Fibroblast of peridontal ligament (primary cell): ENCODE measurements around the gene FAM171A2.
A peak's percentile ranks its signal among the peaks of the same experiment; 100 is the strongest.
"Not testable (repeated sequence)": the region's sequence is repeated elsewhere in the genome, so short reads cannot be mapped to it uniquely, and the experiment has no call there.

ENCODE experiments used
- DNase-seq: peaks from one replicate; pipeline ENCODE4 v3.0.0-alpha.2; 2010; ENCODE audit errors: extremely low read depth

Gene FAM171A2

DNA sequence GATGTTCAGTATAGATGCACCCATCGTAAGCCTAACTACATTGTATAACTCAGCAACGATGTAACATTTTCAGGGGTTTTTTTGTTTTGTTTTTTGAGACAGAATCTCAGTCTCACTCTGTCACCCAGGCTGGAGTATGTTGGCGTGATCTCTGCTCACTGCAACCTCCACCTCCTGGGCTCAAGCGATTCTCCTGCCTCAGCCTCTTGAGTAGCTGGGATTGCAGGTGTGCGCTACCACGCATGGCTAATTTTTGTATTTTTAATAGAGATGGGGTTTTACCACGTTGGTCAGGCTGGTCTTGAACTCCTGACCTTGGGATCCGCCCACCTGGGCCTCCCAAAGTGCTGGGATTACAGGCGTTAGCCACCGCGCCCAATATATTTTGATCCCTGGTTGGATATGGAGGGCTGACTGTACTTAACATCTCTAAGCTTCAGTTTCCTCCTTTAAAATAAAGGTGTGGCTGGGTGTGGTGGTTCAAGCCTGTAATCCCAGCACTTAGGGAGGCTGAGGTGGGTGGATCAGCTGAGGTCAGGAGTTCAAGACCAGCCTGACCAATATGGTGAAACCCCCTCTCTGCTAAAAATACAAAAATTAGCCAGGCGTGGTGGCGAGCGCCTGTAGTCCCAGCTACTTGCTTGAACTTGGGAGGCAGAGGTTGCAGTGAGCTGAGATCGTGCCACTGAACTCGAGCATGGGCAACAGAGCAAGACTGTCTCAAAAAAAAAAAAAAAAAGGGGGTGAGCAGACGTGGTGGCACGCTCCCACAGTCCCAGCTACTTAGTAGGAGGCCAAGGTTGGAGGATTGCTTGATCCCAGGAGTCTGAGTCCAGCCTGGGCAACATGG lies 16.2 kb downstream of the FAM171A2 start:
- not testable (repeated sequence) for DNase-seq

DNA sequence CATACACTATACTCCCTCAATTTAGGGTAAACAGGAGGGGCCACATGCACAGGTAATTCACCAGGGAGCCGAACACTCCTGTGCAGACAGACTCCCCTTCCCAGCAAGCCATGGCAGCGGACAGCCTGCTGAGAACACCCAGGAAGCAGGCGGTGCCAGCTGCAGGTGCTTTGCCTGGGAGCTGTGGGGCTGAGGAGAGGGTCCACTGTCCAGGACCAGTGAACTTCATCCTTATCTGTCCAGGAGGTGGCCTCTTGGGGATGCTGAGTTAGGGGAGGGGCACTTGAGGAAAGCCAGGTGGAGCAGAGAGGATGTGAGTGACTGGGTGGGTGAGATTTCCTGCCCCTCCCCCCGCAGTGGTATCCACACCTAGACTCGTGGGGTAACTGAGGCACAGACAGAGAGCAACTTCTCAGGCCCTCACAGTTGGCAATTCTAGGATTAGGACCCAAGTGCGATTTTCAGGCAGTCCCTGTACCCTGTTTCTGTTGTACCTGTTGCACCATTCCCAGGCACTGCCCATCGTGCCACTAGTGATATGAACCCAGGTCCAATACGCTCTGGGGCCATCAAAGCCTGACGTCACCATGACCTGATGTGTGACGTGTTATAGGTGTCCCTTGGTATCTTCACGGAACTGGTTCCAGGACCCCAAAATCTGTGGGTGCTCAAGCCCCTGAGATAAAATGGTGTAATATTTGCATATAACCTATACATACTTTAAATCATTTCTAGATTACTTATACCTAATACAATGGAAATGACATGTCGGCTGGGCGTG lies 17.4 kb downstream of the FAM171A2 start:
- DNase-seq, result no peak

DNA sequence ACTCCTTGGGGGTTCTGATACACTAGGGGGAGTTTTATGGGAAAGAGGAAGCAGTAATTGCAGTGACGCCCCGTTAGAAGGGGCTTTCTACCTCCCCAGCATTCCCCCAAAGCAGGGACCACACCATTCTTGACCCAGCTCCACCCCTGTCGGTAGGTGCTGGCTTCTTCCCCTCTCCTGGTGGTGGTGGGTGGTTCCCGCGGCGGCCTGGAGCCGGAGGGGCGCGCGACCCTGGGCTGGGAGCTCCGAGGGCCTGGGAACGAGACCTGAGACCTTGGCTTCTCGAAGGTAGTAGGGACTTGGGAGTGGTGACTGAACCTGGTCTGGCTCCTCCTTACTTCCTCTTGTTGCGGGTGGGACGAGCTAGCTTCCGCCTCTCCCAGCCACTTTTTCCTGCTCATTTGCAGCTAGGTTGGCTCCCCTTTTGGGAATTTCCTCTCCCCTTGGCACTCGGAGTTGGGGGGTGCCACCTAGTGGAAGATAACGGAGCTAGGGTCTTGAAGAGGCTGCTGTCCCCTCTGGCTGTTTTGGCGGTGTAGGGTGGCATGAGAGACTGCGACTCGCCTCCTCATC lies 18.1 kb downstream of the FAM171A2 start:
- DNase-seq, result peak; percentile 62

DNA sequence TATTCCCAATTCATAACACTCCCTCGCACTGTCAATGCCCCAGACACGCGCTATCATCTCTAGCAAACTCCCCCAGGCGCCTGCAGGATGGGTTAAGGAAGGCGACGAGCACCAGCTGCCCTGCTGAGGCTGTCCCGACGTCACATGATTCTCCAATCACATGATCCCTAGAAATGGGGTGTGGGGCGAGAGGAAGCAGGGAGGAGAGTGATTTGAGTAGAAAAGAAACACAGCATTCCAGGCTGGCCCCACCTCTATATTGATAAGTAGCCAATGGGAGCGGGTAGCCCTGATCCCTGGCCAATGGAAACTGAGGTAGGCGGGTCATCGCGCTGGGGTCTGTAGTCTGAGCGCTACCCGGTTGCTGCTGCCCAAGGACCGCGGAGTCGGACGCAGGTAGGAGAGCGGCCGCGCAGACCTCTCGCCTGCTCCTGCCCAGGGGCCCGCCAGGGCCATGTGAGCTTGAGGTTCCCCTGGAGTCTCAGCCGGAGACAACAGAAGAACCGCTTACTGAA lies 18.7 kb downstream of the FAM171A2 start, which contains the start of gene GRN:
Gene GRN, plus strand, starts transcription at position 364 of the 515 bp plus-strand sequence. CDS start 3,863 bp downstream, outside the sequence.
- peak; percentile 99 for DNase-seq

DNA sequence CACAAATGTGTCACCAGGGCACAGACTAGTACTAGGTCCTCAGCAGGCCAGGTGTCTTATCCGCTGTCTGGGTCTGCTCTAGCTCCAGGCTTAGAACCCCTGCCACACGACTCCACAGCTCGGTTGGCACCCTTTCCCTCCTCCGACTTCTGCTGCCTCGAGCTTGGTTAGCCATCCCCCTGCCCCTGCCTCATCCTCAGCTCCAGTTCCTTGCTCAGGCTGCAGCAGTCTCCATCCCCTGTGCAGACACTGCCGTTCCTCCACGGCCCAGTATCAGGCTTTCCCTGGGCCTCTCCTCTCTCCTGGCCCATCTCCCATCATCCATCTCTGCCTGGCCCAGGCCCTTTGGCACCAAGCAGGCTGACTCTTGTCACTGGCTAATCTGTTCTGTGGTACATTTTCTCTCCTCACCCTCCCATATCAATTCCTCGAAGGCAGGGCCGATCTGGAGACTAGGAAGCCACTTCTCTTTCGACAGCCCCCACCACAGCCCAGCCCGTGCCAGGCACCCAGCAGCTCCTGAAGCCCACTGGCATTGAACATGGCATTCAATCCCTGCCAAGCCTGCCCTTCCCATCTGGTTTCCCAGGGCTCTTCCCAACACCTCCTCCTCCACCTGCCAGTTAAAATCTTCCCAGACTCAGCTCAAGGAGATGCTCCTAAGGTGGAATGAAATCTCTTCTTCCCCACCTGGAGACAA lies 20.0 kb downstream of the FAM171A2 start:
- DNase-seq, result no peak

DNA sequence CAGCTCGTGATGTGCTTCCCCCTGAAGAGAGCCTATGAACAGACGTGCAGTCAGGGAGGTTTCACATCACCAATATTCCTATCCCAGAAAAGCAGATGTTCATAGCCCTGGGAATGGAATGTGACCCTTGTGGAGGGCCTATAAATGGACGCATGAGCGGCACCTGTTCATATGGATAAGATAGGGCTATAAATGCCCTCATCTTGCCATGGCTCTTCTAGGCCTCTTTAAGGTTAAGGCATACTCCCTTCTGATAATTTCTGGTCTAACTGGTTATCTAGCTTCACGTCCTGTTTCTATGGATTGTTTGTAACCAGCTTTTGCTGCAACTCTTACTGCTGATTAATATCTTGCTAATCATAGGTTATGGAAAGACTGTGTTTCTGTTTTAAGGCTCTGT lies 23.1 kb downstream of the FAM171A2 start:
- not testable (repeated sequence) for DNase-seq

DNA sequence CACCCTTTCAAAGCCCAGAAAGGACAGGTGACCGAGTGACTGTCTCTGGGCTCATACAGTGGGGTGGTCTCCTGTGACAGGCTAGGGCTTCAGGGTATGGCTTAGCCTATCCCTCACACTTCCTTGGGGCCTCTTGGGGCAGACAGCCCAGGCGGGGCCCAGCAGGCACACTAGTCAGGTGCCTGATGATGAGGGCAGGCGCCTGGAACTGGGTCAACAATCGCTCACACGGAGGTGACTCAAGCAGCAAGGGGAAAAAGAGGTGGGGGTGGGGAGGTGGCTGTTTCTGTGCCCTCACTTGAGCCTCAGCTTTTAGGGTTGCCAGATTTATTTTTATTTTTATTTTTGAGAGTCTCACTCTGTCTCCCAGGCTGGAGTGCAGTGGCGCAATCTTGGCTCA lies 25.0 kb downstream of the FAM171A2 start:
- no peak for DNase-seq

DNA sequence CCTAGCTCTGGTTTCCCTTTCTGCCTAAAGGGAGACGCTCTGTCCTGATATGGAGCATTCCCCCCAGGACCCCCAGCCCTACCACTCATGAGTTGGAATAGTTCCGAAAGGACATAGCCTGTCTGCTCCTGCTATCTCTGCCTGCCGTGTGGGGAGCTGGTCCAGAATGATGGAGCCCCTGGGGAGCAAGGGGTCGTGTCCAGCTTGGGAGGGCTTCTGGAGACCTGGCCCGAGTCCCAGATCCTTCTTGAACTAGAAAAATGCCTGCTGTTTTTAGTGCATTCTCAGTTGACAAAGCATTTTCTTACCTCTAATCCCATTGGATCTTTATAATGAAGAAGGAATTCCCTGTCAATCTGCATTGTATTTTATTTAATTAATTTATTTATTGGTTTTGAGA lies 27.7 kb downstream of the FAM171A2 start:
- no peak for DNase-seq

DNA sequence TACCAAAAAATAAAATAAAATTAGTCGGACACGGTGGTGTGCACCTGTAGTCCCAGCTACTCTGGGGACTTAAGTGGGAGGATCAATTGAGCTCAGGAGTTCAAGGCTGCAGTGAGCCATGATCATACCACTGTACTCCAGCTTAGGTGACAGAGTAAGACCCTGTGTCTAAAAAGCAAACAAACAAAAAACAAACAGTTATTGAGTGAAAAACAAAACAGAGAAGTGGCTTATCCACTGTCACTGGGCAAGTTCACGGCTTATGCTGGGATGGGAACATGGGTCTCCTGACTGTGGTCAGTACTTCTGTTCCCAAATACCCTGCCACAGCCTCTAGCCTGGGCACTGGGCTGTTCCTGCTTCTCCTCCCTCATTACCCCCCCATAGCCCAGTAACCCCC lies 28.1 kb downstream of the FAM171A2 start:
- DNase-seq, result no peak

DNA sequence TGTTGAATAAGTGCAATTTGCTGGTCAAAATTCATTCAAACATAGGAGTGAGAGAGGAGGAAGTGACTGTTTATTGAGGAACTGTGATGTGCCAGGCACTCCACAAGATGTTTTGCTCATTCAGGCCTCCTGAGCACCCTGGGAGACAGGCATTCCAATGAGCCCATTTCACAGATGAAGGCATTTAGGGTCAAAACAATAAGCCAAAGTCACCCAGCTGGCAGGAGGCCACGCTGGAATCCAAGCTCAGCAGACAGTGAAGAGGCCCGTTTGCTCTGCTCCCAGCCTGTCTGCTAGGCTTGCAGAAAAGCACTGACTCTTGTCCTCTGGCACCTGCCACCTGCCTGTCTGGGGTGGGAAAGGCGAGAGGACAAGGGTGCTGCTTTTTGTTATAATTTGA lies 28.9 kb downstream of the FAM171A2 start:
- DNase-seq, result no peak

DNA sequence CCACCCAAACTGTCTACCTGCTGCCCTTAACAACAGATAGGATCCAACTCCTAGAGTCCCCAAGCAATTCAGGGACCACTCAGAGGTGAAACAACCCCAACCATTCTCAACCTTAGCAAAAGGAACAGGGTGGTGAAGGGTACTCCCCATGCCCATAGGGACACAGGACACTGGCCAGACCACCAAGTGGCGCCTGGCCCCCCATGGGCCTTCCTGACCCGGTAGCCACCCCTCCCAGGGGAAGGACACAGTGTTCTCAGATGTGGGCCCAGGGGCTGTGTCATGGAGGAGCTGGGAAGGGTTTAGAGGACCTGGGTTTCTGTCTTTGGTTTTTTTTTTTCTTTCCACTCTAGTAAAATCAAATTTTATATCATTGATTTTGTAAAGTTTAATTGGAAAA lies 29.3 kb downstream of the FAM171A2 start:
- no peak for DNase-seq

DNA sequence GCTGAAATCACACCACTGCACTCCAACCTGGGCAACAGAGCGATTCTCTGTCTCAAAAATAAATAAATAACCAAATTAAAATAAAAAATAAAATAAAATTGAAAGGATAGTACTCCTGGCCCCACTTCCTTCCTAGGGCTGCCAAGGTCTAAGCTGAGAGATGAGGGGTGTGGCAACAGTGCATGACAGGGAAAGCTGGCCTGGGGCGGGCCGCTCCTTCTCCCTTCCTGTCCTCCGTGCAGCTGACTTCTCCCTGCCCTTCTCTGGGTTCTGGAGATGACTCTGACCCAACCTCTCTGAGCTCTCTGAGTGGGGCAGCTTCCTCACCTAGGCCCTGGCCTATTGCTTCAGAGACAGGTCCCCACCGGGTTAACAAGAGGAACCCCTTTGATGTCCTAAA lies 30.3 kb downstream of the FAM171A2 start:
- DNase-seq, result no peak

DNA sequence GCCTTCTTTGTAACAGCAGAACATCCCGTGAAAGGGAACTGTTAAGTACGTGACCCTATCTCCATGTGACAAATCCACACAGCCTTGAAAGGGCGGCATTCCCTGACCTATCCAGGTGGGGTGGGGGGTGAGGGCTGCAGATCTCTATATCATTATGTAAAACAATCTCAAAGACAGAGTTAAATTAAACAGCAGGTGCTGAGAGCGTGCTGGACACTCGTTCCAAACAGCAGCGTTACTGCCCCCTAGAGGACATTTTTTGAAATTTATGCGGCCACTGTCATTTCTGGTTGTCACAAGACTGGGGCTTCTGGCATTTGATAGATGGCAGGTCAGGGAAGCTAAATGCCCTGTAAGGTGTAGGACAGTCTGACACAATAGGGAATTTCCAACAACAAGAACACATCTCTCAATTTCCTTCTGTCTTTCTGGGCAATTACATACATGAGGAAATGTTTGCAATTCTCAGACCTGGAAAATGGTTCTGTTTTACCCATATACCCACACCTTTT lies 32.3 kb downstream of the FAM171A2 start:
- peak; percentile 79 for DNase-seq

DNA sequence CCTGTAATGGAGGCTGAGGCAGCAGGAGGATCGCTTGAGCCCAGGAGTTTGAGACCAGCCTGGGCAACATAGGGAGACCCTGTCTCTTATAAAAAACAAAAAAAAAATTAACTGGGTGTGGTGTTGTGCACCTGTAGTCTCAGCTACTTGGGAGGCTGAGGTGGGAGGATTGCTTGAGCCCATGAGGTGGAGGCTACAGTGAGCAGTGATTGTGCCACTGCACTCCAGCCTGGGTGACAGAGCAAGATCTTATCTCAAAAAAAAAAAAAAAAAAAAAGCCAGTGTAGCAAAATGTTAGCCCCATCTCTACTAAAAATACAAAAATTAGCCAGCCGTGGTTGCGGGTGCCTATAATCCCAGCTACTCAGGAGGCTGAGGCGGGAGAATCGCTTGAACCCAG lies 33.4 kb downstream of the FAM171A2 start:
- not testable (repeated sequence) for DNase-seq

DNA sequence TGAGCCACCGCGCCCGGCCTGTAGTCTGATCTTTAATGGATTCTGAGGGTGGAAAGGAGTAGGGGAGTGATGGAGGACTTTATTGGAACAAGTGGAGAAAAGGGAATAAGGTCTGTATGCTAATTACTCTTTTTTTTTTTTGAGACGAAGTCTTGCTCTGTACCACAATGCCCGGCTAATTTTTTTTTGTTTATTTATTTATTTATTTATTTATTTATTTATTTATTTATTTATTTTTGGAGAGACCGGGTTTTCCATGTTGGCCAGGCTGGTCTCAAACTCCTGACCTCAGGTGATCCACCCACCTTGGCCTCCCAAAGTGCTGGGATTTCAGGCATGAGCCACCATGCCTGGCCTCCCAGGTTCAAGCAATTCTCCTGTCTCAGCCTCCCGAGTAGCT lies 34.1 kb downstream of the FAM171A2 start:
- DNase-seq, result not testable (repeated sequence)

DNA sequence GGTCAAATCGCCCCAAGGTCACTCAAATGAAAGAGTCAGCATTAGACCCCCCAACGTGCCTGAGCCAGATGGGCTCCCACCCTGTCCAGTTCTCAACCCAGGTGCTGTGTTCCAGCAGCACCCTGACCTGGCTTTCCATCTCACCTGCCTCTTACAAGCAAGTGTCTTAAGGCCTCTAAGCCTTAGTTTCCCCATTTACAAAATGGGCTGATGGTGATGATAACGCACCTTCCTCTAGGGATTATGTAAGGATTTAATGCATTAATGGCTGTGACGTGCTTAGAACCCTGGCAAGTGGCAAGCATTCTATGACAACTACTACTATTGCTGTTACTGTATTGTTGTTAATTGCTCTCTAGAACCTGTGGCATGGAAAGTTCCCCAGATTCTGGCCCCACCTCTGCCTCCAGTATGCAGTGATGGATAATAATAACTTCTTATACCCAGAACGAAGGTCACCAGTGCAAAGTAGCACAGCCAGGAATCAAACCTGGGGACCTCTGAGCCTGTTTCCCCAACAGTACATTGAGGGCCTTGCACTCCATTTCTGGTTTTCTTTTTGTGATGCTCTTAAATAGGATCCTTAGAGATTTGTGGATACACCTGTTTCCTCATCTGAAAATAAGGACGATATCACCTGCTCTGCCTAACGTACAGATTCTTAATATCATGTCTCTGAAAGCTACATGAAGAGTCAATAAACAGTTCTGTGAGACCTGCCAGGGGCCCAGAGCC lies 35.8 kb downstream of the FAM171A2 start:
- no peak for DNase-seq

DNA sequence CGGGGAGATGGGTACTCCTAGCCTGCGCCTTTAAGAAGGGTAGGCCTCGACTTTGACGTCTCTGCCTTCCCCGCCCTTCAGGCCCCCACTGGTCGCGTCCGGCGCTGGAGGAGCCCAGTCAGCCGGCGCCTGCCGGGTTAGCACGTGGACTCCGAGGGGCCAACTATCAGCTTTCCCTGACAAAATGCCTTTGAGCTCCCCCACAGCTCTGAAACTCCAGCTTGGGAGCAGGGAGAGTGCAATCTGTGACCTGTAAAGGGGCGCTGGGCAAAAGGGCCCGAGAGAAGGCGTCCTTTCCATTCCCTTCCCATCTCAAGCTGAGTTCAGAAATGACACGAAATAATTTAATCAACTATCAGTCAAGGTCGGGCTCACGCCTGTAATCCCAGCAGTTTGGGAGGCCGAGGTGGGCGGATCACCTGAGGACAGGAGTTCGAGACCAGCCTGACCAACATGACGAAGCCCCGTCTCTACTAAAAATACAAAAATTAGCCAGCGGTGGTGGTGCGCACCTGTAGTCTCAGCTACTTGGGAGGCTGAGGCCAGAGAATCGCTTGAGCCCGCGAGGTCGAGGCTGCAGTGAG lies 36.7 kb downstream of the FAM171A2 start:
- DNase-seq, result peak; percentile 95

DNA sequence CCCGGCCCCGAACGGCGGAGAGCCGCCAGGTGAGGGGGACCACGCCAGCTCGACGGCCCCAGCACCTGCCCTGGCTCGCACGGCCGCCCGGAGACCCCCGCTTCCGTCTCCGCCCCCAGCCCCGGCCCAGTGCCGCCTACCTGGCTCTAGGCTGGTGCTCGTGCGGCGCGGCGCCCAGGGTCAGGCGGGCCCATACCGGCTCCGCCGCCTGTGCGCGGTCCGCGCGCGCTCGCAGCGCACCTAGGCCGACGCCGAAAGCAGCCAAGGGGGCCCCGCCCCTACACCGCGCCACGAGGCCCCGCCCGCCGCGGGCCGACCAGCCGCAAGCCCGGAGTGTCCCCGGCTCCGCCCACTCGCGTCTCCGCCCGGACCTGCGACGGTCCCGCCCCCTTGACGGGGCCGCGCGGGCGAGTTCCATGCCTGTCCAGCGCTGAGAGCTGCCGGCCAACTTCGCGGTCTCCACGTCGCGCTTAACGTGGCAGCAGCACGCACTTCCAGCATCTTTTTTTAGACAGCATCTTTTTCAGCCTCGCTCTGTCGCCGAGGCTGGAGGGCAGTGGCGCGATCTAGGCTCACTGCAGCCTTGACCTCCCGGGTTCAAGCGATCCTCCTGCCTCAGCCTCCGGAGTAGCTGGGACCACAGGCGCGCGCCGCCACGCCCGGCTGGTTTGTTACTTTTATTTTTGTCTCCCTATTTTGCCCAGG lies 38.9 kb downstream of the FAM171A2 start, which contains the start of gene SLC25A39:
Gene SLC25A39, minus strand, starts transcription at position 253 of the 705 bp plus-strand sequence. CDS start 1,261 bp downstream, outside the sequence.
- peak; percentile 88 for DNase-seq

DNA sequence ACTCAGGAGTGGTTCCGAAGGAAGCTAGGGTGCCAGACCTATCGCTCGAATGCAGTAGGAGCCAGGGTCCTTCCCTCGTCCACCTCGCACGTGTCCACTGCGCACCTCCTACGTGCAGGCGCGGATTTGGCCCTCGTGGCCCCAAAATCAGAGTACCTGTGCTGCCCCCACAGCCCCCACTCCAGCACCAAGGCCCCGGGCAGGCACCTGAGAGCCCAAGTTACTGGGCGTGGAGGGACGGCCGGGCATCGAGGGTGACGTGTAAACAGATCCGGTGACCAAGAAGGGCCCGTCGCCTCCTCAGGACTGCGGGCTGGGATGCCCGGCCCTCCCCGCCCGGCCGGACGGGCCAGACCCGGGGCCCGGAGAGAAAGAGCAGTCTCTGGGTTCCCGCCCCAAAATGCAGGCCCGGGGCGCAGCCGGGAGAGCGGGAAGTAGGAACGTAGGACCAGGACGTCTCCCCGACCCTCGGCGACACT lies 39.5 kb downstream of the FAM171A2 start:
- DNase-seq, result no peak
